Measurements from ENCODE around the gene TK1. TPM values are rescaled to one million over a fixed set of nuclear protein-coding genes. Genes with fewer than 3 reads are reported as not detected.
A peak's percentile ranks its signal among the peaks of the same experiment; 100 is the strongest.

Gene TK1
- total and polyA plus RNA-seq, 4 donors: 7.9 to 14.9 (median 10.3) TPM

- no peaks in the 10 kb centered on the region for H3K27me3 ChIP-seq (ENCODE audit: control insufficient read depth in 3 of 3, insufficient read depth in 3 of 3, low read length in 2 of 3)
- no peak overlapping the region for H3K4me3 ChIP-seq
- H3K9me3 ChIP-seq (ENCODE audit: control insufficient read depth in 4 of 4, insufficient read depth in 3 of 4, low read length in 3 of 4): no peaks in the 10 kb centered on the region
- no peak for DNase-seq
- no peak overlapping the region for H3K9ac ChIP-seq (ENCODE audit: insufficient read depth in 1 of 2, low read length in 2 of 2)
- H3K36me3 ChIP-seq (ENCODE audit: control insufficient read depth in 4 of 4, insufficient read depth in 4 of 4, low read length in 4 of 4): peaks cover 0 to 57% (median 1%) of the 10 kb centered on the region in 4 donors
- ATAC-seq (ENCODE audit: insufficient read depth, low FRiP score): no peak
- no peak for TF ChIP-seq CTCF (IDR thresholded peaks at IDR 0.05; ENCODE audit: control extremely low read depth, extremely low read depth)
- WGBS, 2 donors: 51 to 72% methylated on average over 11 to 12 of the region's 12 CpGs
- H3K27ac ChIP-seq (ENCODE audit: low read depth in 1 of 2, low read length in 1 of 2): peak overlapping the region in 1 of 2 donors; percentile 0
- peaks cover 3 to 40% (median 18%) of the 10 kb centered on the region in 5 donors for H3K4me1 ChIP-seq (ENCODE audit: control insufficient read depth in 5 of 5, insufficient read depth in 5 of 5, low read length in 5 of 5)
Observed at GRCh38 chr17:78124836-78125137, 62.1 kb downstream of the TK1 start.

Small RNA genes lying within 50 kb of the gene (small RNA-seq; reads per million reads assigned to genes)
- not detected for gene AC087645.1 (ENCODE audit: low replicate concordance)

Other genes with a start within 250 kb of the TK1 start
- gene TNRC6C, start 228.3 kb downstream of the TK1 start, total RNA-seq: 10 to 100 TPM; 23.4 to 25.9 TPM
- gene TNRC6C, start 228.3 kb downstream of the TK1 start, polyA plus RNA-seq: 1 to 10 TPM; 2.2 to 4.3 TPM
- 100 to 1,000 TPM in 1 of 2 donors, 10 to 100 TPM in 1; 75.7 to 166 TPM for gene TMC6, start 58.3 kb downstream of the TK1 start, total RNA-seq
- 100 to 1,000 TPM in 1 of 2 donors, 10 to 100 TPM in 1; 88.4 to 109 TPM for gene TMC6, start 58.3 kb downstream of the TK1 start, polyA plus RNA-seq
- gene TMC8, start 56.3 kb downstream of the TK1 start, total RNA-seq: 10 to 100 TPM; 15.5 to 28.1 TPM
- 10 to 100 TPM; 15.7 to 21.2 TPM for gene TMC8, start 56.3 kb downstream of the TK1 start, polyA plus RNA-seq
- gene C17orf99, start 40.7 kb downstream of the TK1 start, total RNA-seq: 1 to 10 TPM in 1 of 2 donors, not detected in 1; 2.8 TPM
- under 1 TPM; 0.05 to 0.20 TPM for gene C17orf99, start 40.7 kb downstream of the TK1 start, polyA plus RNA-seq
- gene SYNGR2, start 18.5 kb downstream of the TK1 start, total RNA-seq: 100 to 1,000 TPM; 111 to 188 TPM
- gene SYNGR2, start 18.5 kb downstream of the TK1 start, polyA plus RNA-seq: 100 to 1,000 TPM; 188 to 212 TPM
- gene AFMID, start 310 bp upstream of the TK1 start, total RNA-seq: 10 to 100 TPM; 33.7 to 34.9 TPM
- 10 to 100 TPM; 24.6 to 35.4 TPM for gene AFMID, start 310 bp upstream of the TK1 start, polyA plus RNA-seq
- 10 to 100 TPM in 1 of 2 donors, 1 to 10 TPM in 1; 1.1 to 11.2 TPM for gene BIRC5, start 27.2 kb upstream of the TK1 start, total RNA-seq
- 1 to 10 TPM; 2.0 to 2.8 TPM for gene BIRC5, start 27.2 kb upstream of the TK1 start, polyA plus RNA-seq
- gene TMEM235, start 44.6 kb upstream of the TK1 start, total RNA-seq: under 1 TPM in 1 of 2 donors, not detected in 1; 0.97 TPM
- gene TMEM235, start 44.6 kb upstream of the TK1 start, polyA plus RNA-seq: under 1 TPM in 1 of 2 donors, not detected in 1; 0.08 TPM
- 10 to 100 TPM; 65.8 to 83.8 TPM for gene SOCS3, start 173.0 kb upstream of the TK1 start, total RNA-seq
- 100 to 1,000 TPM; 143 to 545 TPM for gene SOCS3, start 173.0 kb upstream of the TK1 start, polyA plus RNA-seq
- 100 to 1,000 TPM in 1 of 2 donors, 10 to 100 TPM in 1; 90.6 to 104 TPM for gene PGS1, start 191.6 kb upstream of the TK1 start, total RNA-seq
- gene PGS1, start 191.6 kb upstream of the TK1 start, polyA plus RNA-seq: 10 to 100 TPM; 44.9 to 98.0 TPM